HepG2 (cell line): ENCODE data around the gene MBD3. TPM values are rescaled to one million over a fixed set of nuclear protein-coding genes. Genes with fewer than 3 reads are reported as not detected.

ENCODE experiments used
- ATAC-seq: fragments of 200-7000 bp; cut with Tn5 transposase; 3 replicates; pipeline ENCODE4 v1.9.1; 2020; ENCODE audit warnings: mild to moderate bottlenecking, moderate library complexity
- BruUV-seq: library from RNA; stranded (reverse); fragments of 400-500 nt; replicated peaks from 2 replicates; lab custom pipeline; 2021; lab: Mats Ljungman, UMichigan
- CTCF ChIA-PET: fragments of 300-600 bp; formaldehyde crosslinking; extraction: SDS; loops from one replicate; lab custom pipeline; 2021; ENCODE audit warnings: low total read pairs, inconsistent platforms, low intra/inter-chr PET ratio; lab: Yijun Ruan, JAX
- POLR2A ChIA-PET: fragments of 350-600 bp; sonication (Branson Sonifier 250); formaldehyde crosslinking; loops from one replicate; lab custom pipeline; 2020; ENCODE audit warnings: antibody characterized with exemption, inconsistent platforms; lab: Yijun Ruan, JAX
- DNase-seq: peaks from one replicate; pipeline ENCODE4 v3.0.0-alpha.2; 2015; ENCODE audit warnings: low spot score
- FAIRE-seq: peaks from 3 replicates; lab custom pipeline; 2011; peaks lifted over from hg19 to GRCh38; lab: Jason Lieb, UNC
- H2AFZ ChIP-seq: one replicate; pipeline ENCODE4 v1.6.1; 2011; ENCODE audit warnings: low read length, inconsistent platforms
- H3K27ac ChIP-seq: fragments of 300-600 bp; 3 replicates; pipeline ENCODE4 v1.8.0; 2011; ENCODE audit warnings: mixed run types, mild to moderate bottlenecking, mixed read lengths, low read length, inconsistent platforms; ENCODE audit not compliant: insufficient read depth; ENCODE audit errors: extremely low read length
- H3K27me3 ChIP-seq, 2 experiments: fragments of 200-600 bp in 1 of 2; 2 replicates in 1 of 2; 3 replicates in 1 of 2; pipeline versions ENCODE4 v1.6.0 to v1.8.0; 2011; ENCODE audit warnings: low read length in 2 of 2, mild to moderate bottlenecking in 2 of 2, moderate library complexity in 2 of 2, inconsistent platforms in 1 of 2; ENCODE audit not compliant: insufficient read depth in 2 of 2, control insufficient read depth in 1 of 2
- H3K36me3 ChIP-seq, 2 experiments: fragments of 200-600 bp in 1 of 2; replicated peaks in 1 of 2; 2 replicates in 1 of 2; 3 replicates in 1 of 2; pipeline versions ENCODE4 v1.5.1 to v1.8.0; 2011; ENCODE audit warnings: low read length in 2 of 2, inconsistent platforms in 1 of 2; ENCODE audit not compliant: insufficient read depth in 2 of 2, control insufficient read depth in 1 of 2
- H3K4me1 ChIP-seq: 2 replicates; pipeline ENCODE4 v1.5.1; 2012; ENCODE audit warnings: low read length, inconsistent platforms; ENCODE audit not compliant: insufficient read depth
- H3K4me2 ChIP-seq: 2 replicates; pipeline ENCODE4 v1.6.0; 2011; ENCODE audit warnings: low read depth, low read length, inconsistent platforms
- H3K4me3 ChIP-seq, 3 experiments: fragments of 200-600 bp in 1 of 3; sonication (generic), shearing (Covaris generic) in 1 of 3; replicated peaks in 1 of 3; 2 replicates each; pipeline ENCODE4 v1.5.1; 2011 to 2016; ENCODE audit warnings: low read length in 3 of 3, inconsistent platforms in 2 of 3, low read depth in 2 of 3, mild to moderate bottlenecking in 2 of 3, control low read depth in 1 of 3, mixed read lengths in 1 of 3; ENCODE audit not compliant: insufficient read depth in 1 of 3
- H3K79me2 ChIP-seq: one replicate; pipeline ENCODE4 v1.6.1; 2011; ENCODE audit warnings: low read length, inconsistent platforms; ENCODE audit not compliant: insufficient read depth
- H3K9ac ChIP-seq: 2 replicates; pipeline ENCODE4 v1.6.0; 2011; ENCODE audit warnings: mild to moderate bottlenecking, low read depth, low read length, inconsistent platforms; ENCODE audit not compliant: insufficient read depth
- H3K9me3 ChIP-seq: 2 replicates; pipeline ENCODE4 v1.5.1; 2012; ENCODE audit warnings: mild to moderate bottlenecking, low read length
- H4K20me1 ChIP-seq: 2 replicates; pipeline ENCODE4 v1.6.0; 2011; ENCODE audit warnings: inconsistent platforms, mild to moderate bottlenecking, low read length, moderate library complexity; ENCODE audit not compliant: insufficient read depth
- CEBPB ChIP-seq: IDR thresholded peaks from 2 replicates; pipeline ENCODE4 v1.6.1; 2011; ENCODE audit warnings: low read depth, low read length, improper control_type of control experiment, borderline replicate concordance
- CTCF ChIP-seq: sonication (generic); formaldehyde crosslinking; IDR thresholded peaks from 2 replicates; pipeline ENCODE4 v1.5.0; 2020; ENCODE audit warnings: mild to moderate bottlenecking, missing genetic modification reagents, moderate library complexity
- ETS1 ChIP-seq: sonication (generic); formaldehyde crosslinking; IDR thresholded peaks from 2 replicates; pipeline ENCODE4 v1.4.0; 2020; ENCODE audit warnings: missing genetic modification reagents
- ETV6 ChIP-seq: sonication (generic); formaldehyde crosslinking; conservative IDR thresholded peaks from 2 replicates; pipeline ENCODE4 v1.4.0; 2020; ENCODE audit warnings: missing genetic modification reagents
- FLYWCH1 ChIP-seq: sonication (generic); formaldehyde crosslinking; IDR thresholded peaks from 2 replicates; pipeline ENCODE4 v1.8.1; 2023; ENCODE audit warnings: mild to moderate bottlenecking, missing genetic modification reagents
- GABPB1 ChIP-seq: IDR thresholded peaks from 2 replicates; pipeline ENCODE4 v1.6.1; 2016; ENCODE audit warnings: mild to moderate bottlenecking, missing genetic modification reagents, moderate library complexity, missing compliant biosample characterization
- HIVEP1 ChIP-seq: sonication (generic); formaldehyde crosslinking; IDR thresholded peaks from 2 replicates; pipeline ENCODE4 v1.4.0; 2020; ENCODE audit warnings: mild to moderate bottlenecking, missing genetic modification reagents
- HNF4A ChIP-seq: sonication (generic); formaldehyde crosslinking; IDR thresholded peaks from 2 replicates; pipeline ENCODE4 v1.4.0; 2020; ENCODE audit warnings: missing genetic modification reagents
- HOXA5 ChIP-seq: sonication (generic); formaldehyde crosslinking; IDR thresholded peaks from 2 replicates; pipeline ENCODE4 v1.4.0; 2020; ENCODE audit warnings: missing genetic modification reagents
- JARID2 ChIP-seq: sonication (generic); formaldehyde crosslinking; IDR thresholded peaks from 2 replicates; pipeline ENCODE4 v1.8.1; 2023; ENCODE audit warnings: missing genetic modification reagents, inconsistent platforms; ENCODE audit not compliant: insufficient replicate concordance
- KLF15 ChIP-seq: sonication (generic); formaldehyde crosslinking; IDR thresholded peaks from 2 replicates; pipeline ENCODE4 v1.8.1; 2023; ENCODE audit warnings: borderline replicate concordance, mild to moderate bottlenecking, inconsistent platforms, missing genetic modification reagents, mixed read lengths
- PHB2 ChIP-seq: fragments of 450-650 bp; IDR thresholded peaks from 2 replicates; pipeline ENCODE4 v1.6.1; 2018; ENCODE audit not compliant: partially characterized antibody
- POLR2AphosphoS5 ChIP-seq: IDR thresholded peaks from 2 replicates; pipeline ENCODE4 v1.6.1; 2012; ENCODE audit warnings: low read depth, low read length
- SMAD9 ChIP-seq: sonication (generic); formaldehyde crosslinking; IDR thresholded peaks from 2 replicates; pipeline ENCODE4 v1.5.1; 2020; ENCODE audit warnings: mild to moderate bottlenecking, missing genetic modification reagents
- ZBTB20 ChIP-seq: sonication (generic); formaldehyde crosslinking; IDR thresholded peaks from 2 replicates; pipeline ENCODE4 v1.8.1; 2023; ENCODE audit warnings: missing genetic modification reagents, low read depth, mild to moderate bottlenecking, borderline replicate concordance
- ZNF329 ChIP-seq: sonication (generic); formaldehyde crosslinking; IDR thresholded peaks from 2 replicates; pipeline ENCODE4 v1.9.0; 2021; ENCODE audit warnings: low read depth, mild to moderate bottlenecking, missing genetic modification reagents
- ZNF761 ChIP-seq: sonication (generic); formaldehyde crosslinking; conservative IDR thresholded peaks from 2 replicates; pipeline ENCODE4 v1.4.0; 2020; ENCODE audit warnings: mild to moderate bottlenecking, missing genetic modification reagents
- ZUFSP ChIP-seq: sonication (generic); formaldehyde crosslinking; IDR thresholded peaks from 2 replicates; pipeline ENCODE4 v1.9.0; 2021; ENCODE audit warnings: missing genetic modification reagents, mild to moderate bottlenecking, borderline replicate concordance
- WGBS: methylation state at CpG from one replicate; pipeline ENCODE4 v1.1.6; 2017; ENCODE audit warnings: low lambda C conversion rate; 5-methylcytosine and 5-hydroxymethylcytosine counted together
- in situ Hi-C: cut with HindIII; loops from 2 replicates; pipeline ENCODE4 v1.10.0; 2017; ENCODE audit warnings: low pct_unique_long_range_greater_than_20kb; ENCODE audit not compliant: extremely low pct_ligation_motif_present
- intact Hi-C: fragments of 100-400 bp; cut with micrococcal nuclease; formaldehyde crosslinking; loops from one replicate; pipeline ENCODE4 v1.10.0; 2022; ENCODE audit not compliant: unreplicated experiment
- polyA plus RNA-seq, 8 experiments: library from polyadenylated mRNA; depleted of rRNA in 3 of 8; stranded (reverse) in 7 of 8; unstranded in 1 of 8; fragments of >200 nt; fragmentation: Illumina TruSeq in 4 of 8; extraction: Trizol in 4 of 8; gene quantifications; 2 replicates each; pipeline versions ENCODE4 v1.2.1 to v1.2.3, GENCODE V29; 2011 to 2016; ENCODE audit warnings: low read depth in 4 of 8, missing spikeins in 1 of 8, mixed read lengths in 1 of 8; ENCODE audit not compliant: insufficient read depth in 1 of 8
- total RNA-seq, 5 experiments: library from RNA; depleted of rRNA; stranded (reverse); fragments of >200 nt; fragmentation: Illumina TruSeq; extraction: Trizol; gene quantifications; 2 replicates each; pipeline ENCODE4 v1.2.3, GENCODE V29; 2016; ENCODE audit warnings: low read depth in 1 of 5

Gene MBD3
- total and polyA plus RNA-seq, 2 of the 13 experiments (the other 11 are each of a cell fraction or from before 2014, with no cell fraction given) = 21.2 to 76.9 TPM

- TF ChIP-seq POLR2AphosphoS5 = no peak
- TF ChIP-seq CEBPB = peak; percentile 28; the same call in 1 of the 2 replicates
- peak; percentile 43; the same call in 1 of the 2 replicates for TF ChIP-seq HNF4A (CRISPR knock-in tag)
- TF ChIP-seq CTCF (CRISPR knock-in tag) = no peak
- peak; percentile 99 for TF ChIP-seq ZNF329
These were observed 41.3 kb downstream of the MBD3 start (continued) for GRCh38 chr19:1551068-1552040.

- 55% methylated on average over 4 of the region's 4 CpGs for WGBS
- ChIA-PET POLR2A (no interaction called here), CTCF (no interaction called here)
- in situ Hi-C loops = loop anchor here (5.0 kb wide), 1 partner anchor 123 kb away; no protein-coding TSS in a partner anchor
- no peaks in the 10 kb centered on the region for H3K27me3 ChIP-seq
- H3K4me2 ChIP-seq = no peak overlapping the region
- no TSS peak for BruUV-seq
- H2AFZ ChIP-seq = no peak overlapping the region
- no peak overlapping the region for H3K4me3 ChIP-seq
- no peaks in the 10 kb centered on the region for H4K20me1 ChIP-seq
- H3K9me3 ChIP-seq = no peaks in the 10 kb centered on the region
- peaks cover 22% of the 10 kb centered on the region for H3K4me1 ChIP-seq
- H3K27ac ChIP-seq = no peak overlapping the region
- H3K36me3 ChIP-seq = no peaks in the 10 kb centered on the region; a peak in 1 of 5 replicates
- ATAC-seq (no peak), FAIRE-seq (no peak), DNase-seq (no peak)
- intact Hi-C loops = loop anchor here (10.0 kb wide), 2 partner anchors 45 to 215 kb away; partner anchors contain the start of gene MBD3
- H3K79me2 ChIP-seq = no peaks in the 10 kb centered on the region
- no peak overlapping the region for H3K9ac ChIP-seq
- TF ChIP-seq ZUFSP (CRISPR knock-in tag) (no peak), KLF15 (CRISPR knock-in tag) (no peak), PHB2 (no peak), ZNF761 (CRISPR knock-in tag) (no peak), ZBTB20 (CRISPR knock-in tag) (no peak), HOXA5 (CRISPR knock-in tag) (no peak), ETS1 (no peak), HIVEP1 (CRISPR knock-in tag) (no peak), FLYWCH1 (no peak), ETV6 (CRISPR knock-in tag) (no peak), GABPB1 (CRISPR knock-in tag) (no peak), JARID2 (CRISPR knock-in tag) (no peak), SMAD9 (CRISPR knock-in tag) (no peak)
These were observed 43.2 kb downstream of the MBD3 start for GRCh38 chr19:1549332-1549945.
